Stimulated activated CD8-positive, alpha-beta memory T cell treated with anti-CD3 and anti-CD28 coated beads, Interleukin-4, amount 100 ng/mL, for 24 hours (primary cell): ENCODE results near the gene CFAP141.

ENCODE experiments used
- DNase-seq: peaks from one replicate; pipeline ENCODE4 v3.0.0-alpha.2; 2020; ENCODE audit warnings: low read depth

CFAP141 gene

DNA sequence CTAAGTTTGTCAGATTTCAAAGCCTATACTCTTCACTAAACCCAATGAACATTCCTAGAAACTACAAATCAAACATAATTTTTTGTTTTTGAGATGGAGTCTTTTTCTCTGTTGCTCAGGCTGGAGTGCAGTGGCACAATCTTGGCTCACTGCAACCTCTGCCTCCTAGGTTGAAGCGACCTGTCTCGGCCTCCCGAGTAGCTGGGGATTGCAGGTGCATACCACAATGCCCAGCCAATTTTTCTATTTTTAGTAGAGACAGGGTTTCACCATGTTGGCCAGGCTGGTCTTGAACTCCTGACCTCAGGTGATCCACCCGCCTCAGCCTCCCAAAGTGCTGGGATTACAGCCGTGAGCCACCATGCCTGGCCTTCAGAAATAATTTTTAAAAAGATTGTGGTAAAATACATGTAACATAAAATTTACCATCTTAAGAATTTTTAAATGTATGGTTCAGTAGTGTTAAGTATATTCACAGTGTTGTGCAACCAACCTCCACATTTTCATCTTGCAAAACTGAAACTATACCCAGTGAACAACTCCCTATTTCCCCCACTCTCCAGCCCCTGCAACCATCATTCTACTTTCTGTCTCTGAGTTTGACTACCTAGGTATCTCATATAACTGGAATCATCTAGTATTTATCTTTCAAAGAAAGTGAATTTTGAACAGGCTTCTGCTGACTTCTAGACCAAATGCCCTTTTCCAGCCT is 2.7 kb upstream of the CFAP141 start:
- DNase-seq, result no peak

GRCh38 chr1:154207262-154207661 is 1.1 kb upstream of the CFAP141 start:
- DNase-seq, result no peak

DNA sequence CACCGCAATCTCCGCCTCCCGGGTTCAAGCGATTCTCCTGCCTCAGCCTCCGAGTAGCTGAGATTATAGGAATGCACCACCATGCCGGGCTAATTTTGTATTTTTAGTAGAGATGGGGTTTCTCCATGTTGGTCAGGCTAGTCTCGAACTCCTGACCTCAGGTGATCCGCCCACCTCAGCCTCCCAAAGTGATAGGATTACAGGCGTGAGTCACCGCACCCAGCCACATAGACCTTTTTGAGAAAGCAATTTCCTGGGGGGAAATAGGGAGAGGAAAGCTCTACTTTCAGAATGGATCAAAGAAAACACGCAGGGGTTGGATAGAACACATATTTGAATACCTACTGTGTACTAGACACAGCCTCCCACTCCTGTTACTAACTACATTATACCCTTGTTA is 355 bp downstream of the CFAP141 start:
- peak; percentile 7 for DNase-seq

DNA sequence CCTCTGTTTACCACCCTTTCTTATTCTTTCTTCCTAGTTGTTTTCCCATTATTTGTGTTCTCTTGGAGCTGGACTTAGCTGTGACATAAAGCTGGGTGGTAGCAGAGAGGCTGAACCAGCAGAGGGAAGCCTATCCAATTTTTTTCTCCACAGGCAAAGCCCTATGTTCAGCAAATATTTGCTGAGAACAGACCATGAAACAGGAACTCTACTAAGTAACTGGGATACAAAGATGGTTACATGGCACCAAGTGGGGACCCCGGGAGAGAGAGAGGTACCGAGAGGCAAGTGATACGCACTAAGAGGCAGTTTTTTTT is 6.6 kb downstream of the CFAP141 start:
- DNase-seq, result no peak

DNA sequence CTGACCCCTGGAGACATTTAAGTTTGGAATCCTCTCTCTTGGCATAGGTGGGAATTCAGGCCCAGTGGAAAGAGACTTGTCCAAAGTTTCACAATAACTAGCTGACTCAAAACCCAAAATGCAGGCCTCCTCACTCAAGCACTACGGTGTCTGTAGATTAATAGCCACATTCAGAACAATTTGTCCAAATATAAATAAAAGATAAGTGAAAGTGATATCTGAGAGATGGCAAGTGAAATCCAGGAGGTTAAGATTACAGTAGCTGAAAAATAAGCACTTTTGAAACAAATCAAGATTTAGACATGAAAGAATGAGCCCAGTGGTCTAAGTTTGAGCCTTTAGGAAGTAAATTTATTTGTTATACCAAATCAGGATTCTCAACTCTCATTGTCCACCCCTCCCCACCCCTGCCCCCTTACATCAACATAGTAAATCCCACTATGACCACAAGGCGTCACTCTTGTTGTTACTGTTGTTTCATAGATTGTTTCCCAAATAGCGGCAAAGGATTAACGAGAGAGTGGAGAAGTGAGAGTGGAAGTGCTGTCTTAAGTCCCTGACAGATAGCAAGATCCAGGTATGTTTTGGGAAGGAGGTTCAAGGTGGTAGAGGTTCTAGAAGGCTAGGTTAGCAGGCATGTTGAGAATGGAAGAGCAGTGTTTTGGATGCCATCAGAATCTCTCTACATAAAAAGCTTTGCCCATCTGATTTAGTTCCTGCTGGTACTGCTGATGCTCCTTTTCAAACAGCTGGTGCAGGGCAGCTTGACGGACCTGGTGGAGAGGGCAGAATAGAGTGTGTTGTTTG is 7.2 kb downstream of the CFAP141 start:
- DNase-seq, result no peak

- DNase-seq, result no peak
These were observed 12.3 kb downstream of the CFAP141 start for GRCh38 chr1:154193821-154194220.

DNA sequence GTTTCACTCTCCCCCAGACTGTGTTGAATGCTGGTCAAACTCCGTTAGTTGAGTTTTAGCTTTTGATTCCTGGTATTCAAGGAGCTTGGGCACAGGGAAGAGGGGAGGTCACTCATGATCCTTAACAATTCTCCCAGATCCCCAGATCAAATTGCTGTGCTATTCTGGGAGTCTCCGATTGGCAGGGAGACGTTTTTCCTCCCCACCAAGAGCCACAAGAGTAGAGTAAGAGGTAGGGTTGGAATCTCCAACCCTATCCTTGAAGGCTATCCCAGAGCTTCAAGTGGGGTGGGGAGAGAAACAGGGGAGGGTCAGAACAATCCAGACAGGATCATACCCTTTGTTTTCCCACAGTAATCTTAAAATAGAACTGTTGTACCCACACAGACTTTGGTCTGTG is 13.7 kb downstream of the CFAP141 start:
- no peak for DNase-seq

GRCh38 chr1:154191990-154192461 is 14.1 kb downstream of the CFAP141 start, which contains the start of gene TPM3:
Gene TPM3, minus strand, starts transcription at chr1:154192100. Its CDS starts 82 bp downstream, at chr1:154192018.
- no peak for DNase-seq

DNA sequence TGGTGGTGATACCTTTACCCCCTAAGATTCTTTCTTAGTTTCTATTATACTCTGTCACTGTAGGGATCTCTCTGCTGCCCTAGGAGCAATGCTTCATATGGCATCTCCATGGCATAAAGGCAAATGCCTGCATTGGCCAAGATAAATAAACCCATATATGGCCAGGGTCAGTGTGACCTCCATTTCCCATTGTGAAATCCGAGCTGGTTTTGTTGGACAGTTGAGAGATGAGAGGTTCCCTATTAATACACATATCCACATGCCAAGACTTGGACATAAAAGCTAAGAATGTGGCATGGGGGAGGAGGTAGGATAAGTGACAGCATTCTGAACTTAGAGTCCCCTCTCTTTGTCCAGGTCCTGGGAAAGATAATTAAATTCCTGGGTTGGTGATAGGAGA is 15.6 kb downstream of the CFAP141 start:
- DNase-seq, result no peak

- no peak for DNase-seq
These were observed 19.2 kb downstream of the CFAP141 start for GRCh38 chr1:154186852-154187501.

DNA sequence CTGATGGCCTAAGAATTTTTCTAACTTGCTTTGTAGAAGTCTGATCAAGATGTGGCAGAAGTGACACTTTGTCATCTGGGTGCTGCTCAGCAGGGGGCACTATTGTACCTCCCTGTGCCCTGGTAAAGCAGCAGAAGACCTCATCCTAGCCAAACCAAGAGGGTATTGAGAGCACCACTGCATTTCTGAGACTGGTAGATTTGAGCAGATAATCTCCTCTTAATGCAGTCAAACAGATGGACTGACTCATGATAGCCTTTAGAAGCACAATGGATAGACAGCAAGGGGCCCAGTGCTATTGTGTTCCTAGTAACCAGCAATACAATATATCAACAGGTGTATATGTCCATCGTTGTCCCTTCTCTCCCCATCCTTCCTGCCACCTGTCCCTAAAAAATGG is 20.0 kb downstream of the CFAP141 start:
- peak; percentile 55 for DNase-seq

- peak; percentile 94 for DNase-seq
These were observed 22.9 kb downstream of the CFAP141 start for GRCh38 chr1:154183046-154183915.

DNA sequence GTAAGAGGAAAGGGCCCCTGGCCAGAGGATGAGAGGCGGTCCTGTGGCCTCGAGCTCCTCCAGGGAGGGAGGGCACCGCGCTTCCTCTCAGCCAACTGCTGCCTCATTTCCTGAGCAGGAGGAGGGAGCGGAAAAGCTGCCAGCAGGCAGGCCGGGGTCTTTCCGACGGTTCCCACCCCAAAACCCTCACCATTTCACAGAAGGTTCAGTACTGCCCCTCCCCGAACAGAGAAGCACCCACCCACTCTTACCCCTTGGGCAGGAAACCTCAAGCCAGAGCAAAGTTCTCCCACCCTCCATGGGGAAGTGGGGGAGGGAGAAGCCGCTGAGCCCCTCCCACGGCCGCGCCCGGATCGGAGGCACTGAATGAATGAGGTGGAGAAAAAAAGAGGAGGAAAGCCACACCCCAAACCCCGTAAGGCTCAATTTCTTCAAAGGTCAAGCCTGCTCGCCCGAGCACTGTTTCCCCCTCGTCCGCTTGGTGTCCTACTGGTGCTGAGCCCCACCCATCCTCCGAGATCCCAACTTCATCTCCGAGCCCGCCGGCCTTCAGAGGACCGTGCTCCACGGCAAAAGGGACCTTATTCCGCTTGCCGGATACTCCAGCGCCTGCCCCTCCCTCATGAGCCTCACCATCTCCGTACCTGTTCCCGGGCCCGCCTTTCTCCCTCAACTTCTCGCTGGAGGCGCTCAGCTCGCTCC is 23.6 kb downstream of the CFAP141 start:
- peak; percentile 77 for DNase-seq

GRCh38 chr1:154181944-154182343 is 24.2 kb downstream of the CFAP141 start:
- no peak for DNase-seq

DNA sequence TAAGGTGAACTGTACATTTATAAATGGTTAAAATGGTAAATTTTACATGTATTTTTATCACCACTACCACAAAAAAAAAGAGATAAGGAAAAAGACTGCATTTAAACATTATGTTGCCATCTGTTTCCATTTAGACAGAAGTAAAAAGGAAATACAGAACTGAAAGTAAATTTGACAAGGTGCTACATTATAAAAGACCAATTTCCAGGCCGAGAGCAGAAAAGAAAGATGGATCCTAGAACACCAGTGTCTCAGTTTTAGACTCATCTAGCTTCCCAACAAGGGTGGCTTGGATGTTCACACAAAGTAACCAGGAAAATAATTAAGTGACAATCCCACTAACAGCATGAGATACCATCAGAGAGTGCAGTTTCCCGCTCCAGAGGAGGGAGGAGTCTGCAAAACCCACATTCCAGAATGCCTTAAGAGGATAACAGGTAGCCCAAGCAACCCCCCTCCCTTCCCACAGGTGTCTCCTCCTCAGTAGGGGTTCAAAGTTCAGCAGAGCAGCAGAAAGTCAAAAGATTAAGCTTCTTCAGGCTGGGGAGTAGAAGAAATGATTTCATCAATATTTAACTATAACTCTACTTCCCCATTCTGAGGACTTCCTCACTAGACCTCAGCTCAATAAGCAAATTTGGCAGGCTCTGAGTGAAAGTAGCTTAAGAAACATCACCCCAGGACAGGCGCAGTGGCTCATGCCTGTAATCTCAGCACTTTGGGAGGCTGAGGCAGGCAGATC is 26.0 kb downstream of the CFAP141 start:
- no peak for DNase-seq

GRCh38 chr1:154178911-154179811 is 27.0 kb downstream of the CFAP141 start:
- DNase-seq, result no peak

DNA sequence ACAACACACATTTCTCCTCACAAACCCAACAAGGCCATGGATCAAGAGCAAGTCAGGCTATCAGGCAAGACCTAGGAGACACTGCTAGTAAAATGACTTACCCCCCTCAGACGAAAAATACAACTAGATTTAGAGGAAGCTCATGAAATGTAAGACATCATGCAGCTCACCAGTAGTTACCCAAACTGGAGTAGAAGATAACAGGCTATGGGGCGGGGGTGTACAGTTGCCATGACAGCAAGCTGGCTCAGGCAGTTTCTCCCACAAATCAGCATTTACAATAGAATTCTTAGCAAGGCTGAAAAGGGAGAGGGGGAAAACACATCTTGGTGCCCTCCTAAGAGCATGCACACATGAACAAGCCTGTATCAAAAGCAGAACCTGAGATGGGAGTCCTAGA is 28.1 kb downstream of the CFAP141 start:
- no peak for DNase-seq

DNA sequence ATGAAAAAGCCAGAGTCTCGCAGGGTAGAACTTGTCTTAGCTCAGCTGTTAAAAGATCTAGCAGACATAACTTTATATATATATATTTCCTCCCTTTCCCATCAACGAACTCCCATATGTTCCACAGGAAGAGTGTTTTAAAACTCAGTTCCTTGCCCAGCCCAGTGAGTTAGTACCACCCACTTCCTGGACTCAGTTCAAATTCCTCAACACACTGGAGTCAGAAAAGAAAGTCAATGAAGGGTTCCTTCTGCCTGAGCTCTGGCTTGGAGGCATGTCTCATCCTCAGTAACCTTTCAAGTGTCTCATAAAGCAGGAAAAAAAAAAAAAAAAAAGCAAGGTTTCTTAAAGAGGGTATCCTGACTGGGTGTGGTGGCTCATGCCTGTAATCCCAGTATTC is 29.8 kb downstream of the CFAP141 start:
- no peak for DNase-seq

DNA sequence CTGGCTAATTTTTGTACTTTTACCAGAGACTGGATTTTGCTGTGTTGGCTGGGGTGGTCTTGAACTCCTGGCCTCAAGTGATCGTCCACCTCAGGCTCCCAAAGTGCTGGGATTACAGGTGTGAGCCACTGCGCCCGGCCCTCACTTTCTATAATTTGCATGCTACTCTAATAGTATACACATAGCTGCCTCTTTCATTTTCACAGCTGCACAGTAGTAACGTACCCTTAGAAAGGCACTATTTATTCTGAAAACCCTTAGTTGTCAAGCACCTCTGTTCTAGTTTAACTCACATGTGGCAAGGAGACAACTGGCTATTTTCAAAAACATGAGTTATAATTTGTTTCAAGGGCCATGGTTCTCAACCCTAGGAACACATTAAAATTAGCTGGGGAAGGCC is 31.5 kb downstream of the CFAP141 start:
- no peak for DNase-seq

- no peak for DNase-seq
These were observed 34.3 kb downstream of the CFAP141 start for GRCh38 chr1:154171880-154172279.
